ENCODE data around the gene CRABP2.
A peak's percentile ranks its signal among the peaks of the same experiment; 100 is the strongest.

Gene CRABP2

GRCh38 chr1:156741481-156741983, 36.1 kb upstream of the CRABP2 start:
- DNase-seq = no peak

GRCh38 chr1:156740741-156741480, 35.5 kb upstream of the CRABP2 start, which contains the start of gene MRPL24:
Gene MRPL24, minus strand, starts transcription at chr1:156741088. Its CDS starts 2,384 bp downstream, at chr1:156738704.
- DNase-seq = peak; percentile 99

DNA sequence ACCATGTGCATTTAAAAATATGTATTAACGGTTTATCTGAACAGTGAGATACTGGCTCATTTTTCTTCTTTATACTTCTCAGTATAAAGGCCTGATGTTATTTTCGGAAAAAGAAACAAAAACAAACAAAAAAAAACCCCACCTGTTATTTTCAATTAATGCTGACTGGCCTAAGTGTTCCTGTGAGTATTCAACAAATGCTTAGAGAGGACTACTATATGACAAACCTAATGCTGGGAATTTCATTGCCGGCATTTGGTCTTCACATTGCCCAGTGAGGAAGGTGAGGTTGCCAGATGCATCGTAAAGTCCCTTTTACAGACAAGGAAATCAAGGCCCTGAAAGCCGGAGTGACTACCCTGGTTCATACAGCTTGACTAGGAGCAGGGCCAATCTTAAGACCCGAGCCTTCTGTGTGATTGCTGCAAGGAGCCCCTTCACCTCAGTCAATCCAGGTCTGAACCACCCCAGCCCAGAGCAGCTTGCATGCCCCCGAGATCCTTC, 34.9 kb upstream of the CRABP2 start:
- no peak for DNase-seq

- no peak for DNase-seq
These were observed 33.5 kb upstream of the CRABP2 start for GRCh38 chr1:156738916-156739315.

DNA sequence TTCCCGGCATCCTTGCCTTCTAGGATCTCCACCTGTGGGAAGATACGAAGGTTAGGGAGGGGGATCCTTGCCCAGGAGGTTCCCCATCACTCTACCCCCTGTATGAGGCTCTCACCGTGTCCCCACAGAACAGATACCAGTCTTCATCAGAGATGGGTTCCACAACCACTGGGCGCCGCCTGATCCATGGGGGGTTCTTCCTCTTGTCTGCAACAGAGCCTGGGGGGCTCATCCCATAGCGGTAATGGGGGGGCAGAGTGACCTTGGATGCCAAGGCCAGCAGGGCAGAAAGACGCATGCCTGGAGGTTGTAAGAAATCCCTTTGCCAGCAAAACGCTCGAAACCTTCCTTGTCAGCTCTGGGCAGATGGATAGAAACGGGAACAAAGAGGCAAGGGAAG, 33.0 kb upstream of the CRABP2 start:
- no peak for DNase-seq

- no peak for DNase-seq
These were observed 28.7 kb upstream of the CRABP2 start for GRCh38 chr1:156733989-156734584.

DNA sequence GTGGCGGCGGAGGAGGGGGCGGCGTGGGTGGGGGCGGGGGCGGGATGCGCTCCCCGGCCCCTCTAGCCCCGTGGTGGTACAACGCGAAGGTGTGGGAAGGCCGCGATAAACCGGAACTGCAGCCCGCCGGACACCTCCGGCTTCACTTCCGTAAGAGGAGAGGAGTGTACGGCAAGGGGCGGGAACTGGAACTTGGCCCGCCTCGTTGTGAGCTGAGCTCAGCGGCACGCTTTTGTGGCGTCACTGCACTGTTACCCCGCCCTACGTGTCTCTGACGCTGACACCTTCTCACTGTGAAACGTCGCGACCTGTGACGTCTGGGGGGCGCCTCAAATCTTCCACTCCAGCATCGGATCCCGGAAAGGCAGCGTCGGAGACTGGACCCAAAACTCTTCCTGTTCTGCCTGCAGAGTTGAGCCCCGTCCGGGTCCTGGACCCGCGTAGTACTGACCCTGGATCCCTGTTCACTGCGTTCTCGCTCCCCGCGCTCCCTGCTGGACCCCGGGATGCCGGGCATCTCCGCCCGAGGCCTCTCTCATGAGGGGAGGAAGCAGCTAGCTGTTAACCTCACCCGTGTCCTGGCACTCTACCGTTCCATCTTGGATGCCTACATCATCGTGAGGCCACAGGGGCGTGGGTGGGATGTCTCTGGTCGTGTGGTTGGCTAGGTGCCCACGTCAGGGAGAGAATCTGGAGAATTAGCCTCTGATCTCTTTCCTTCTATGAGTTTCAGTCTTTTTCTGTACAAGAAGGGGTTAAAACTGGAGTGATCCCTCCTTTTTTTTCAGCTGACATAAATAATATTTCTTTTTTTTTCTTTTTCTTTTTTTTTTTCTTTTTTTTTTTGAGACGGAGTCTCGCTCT, 23.4 kb upstream of the CRABP2 start, which contains the start of gene ISG20L2:
TSS of gene ISG20L2 (minus strand) at position 168 of the 864 bp plus-strand sequence. CDS start 1,114 bp downstream, outside the sequence.
- peak; percentile 97 for DNase-seq

- peak; percentile 83 for DNase-seq
These were observed 22.7 kb upstream of the CRABP2 start, which contains the start of gene METTL25B for GRCh38 chr1:156727926-156728598. Gene METTL25B, plus strand, starts transcription at chr1:156728469. Its CDS starts 636 bp downstream, at chr1:156729105.

- no peak for DNase-seq
These were observed 22.1 kb upstream of the CRABP2 start for GRCh38 chr1:156727492-156727891.

- no peak for DNase-seq
These were observed 21.3 kb upstream of the CRABP2 start for GRCh38 chr1:156726549-156727226.

GRCh38 chr1:156725683-156726280, 20.4 kb upstream of the CRABP2 start:
- peak; percentile 69 for DNase-seq

DNA sequence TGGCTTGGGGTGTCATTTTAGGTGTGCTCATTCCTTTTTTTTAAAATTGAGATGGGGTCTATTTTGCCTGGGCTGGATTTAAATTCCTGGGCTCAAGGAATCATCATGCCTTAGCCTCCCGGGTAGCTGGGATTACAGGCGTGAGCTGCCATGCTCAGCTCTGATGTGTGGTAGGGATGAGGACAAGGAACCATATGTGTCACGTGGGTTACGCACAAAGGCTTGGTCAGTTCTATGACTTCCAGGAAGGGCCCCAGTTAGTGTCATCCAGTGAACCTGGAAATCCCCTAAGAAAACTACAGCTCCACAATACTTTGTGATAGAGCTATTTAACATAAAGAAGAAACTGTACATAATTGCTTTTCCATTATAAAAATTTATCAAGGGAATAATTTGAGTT, 16.2 kb upstream of the CRABP2 start:
- no peak for DNase-seq

GRCh38 chr1:156721131-156721530, 15.7 kb upstream of the CRABP2 start:
- no peak for DNase-seq

DNA sequence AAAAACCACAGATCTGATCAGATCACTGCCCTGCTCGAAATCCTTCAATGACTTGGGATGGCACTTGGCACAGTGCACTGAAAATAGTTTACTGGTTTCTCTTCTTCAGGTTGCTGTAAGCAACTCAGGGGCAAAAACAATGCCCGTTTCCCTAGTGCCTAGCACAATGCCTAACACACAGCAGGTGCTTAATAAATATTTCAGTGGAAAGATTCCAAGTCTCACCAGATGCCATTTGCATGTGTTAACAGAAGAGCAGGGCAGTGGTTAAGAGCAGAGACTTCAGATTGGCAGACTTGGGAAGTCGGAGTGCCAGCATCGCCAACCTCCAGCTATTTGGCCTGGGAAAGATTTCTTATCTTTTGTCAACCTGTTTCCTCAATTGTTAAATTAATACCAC, 12.0 kb upstream of the CRABP2 start:
- DNase-seq = no peak

GRCh38 chr1:156714830-156715229, 9.4 kb upstream of the CRABP2 start:
- no peak for DNase-seq

DNA sequence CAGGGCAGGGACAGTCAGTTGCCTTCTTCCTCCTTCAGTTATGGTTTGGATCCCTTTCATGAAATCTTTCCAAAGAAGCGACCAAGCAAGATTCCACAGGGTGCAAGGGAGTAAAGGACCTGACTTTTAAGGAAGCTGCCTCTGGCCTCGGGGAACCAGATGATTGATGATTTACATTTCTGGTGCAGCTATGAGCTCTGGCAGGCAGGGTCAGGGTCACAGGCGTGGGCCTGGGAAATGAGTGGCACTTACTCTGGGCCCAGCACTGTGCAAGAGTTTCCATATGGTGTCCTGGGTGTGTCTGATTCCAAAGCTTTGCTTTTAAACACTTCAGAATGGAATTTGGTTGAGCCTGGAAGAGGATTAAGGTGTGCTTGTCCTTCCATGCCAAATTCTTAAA, 7.2 kb upstream of the CRABP2 start:
- DNase-seq = no peak

DNA sequence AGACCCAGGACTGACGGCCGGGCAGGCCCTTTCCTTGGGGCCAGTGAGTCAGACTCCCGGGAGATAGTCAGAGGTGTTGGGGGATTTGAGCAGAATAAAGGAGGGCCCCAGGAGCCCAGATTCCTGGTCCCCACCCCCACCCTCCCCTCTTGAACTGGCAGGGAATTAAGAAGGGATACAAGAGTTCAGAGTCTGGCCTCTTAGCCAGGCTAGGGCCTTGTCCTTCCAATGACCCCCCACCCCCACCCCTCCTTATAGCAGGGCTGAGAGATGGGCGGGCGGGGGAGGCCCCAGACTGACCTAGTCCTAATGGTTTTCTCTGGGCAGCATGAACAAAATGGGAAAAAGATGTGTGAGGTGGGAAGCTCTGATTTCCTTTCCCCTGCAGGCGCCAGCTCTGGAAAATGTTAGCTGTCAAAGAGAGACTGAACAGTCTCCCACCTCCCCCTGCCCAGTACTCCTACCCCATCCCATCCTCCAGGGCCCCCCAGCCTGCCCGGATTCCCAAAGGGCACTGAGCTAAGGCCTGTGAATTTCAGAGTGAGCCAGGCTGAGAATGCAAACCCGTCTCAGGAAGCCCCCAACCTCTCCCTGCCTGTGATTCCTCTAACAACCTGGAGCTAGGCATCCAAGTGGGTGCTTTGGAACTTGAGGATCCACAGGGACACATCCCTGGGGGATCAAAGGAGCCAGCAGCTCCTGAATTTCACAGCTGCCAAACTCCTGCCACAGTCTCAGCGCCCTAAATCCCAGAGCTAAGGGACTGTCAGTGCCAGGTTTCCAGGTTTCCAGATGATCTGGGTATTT, 5.8 kb upstream of the CRABP2 start:
- DNase-seq = no peak

GRCh38 chr1:156709757-156710489, 4.5 kb upstream of the CRABP2 start:
- no peak for DNase-seq

DNA sequence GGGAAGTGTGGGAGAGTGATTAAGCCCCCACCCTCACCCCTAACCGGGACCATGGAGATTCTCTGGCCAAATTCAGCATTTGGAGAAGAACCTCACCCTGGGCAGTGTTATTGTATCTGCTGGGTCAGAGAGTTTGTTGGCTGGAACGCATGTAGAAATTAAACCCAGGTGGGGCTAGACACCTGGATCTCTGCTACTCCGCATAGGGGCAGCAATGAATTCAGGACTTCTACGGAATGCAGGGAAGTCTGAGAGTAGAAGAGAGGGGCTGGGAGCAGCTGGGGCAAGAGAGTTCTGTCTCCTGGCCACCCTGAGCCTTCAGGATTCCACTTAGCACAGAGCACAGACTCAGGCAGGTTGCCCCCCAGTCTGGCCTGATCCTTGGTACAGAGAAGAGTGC, 3.6 kb upstream of the CRABP2 start:
- DNase-seq = no peak

DNA sequence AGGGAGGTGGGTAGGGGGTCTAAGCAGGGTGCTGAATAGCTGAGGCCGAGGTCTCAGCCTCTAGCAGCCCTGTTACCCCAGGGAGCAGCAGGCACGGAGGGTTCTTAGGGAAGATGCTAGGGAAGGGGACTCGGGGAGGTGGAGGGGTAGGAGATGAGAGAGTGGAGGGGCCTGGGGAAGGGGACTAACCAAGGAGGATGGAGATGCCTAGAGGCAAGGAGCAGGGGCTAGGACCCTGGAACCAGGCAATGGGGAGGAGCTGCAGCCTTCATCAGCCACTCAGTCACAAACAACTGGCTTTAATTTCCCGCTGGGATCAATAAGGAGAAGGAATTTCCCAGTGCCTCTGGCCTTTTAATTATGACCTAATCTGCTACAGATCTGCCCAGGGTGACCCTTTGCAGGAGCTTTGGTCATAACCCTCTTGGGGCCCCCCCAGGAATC, 2.9 kb upstream of the CRABP2 start:
- DNase-seq = no peak

Measured in NCI-H1048 (cell line).